Caco-2 (cell line): ENCODE data around the gene SLC35E1. TPM values are rescaled to one million over a fixed set of nuclear protein-coding genes. Genes with fewer than 3 reads are reported as not detected.
"Not testable (repeated sequence)": the region's sequence is repeated elsewhere in the genome, so short reads cannot be mapped to it uniquely, and the experiment has no call there.

ENCODE experiments used
- BruUV-seq: library from RNA; stranded (reverse); fragments of 400-500 nt; replicated peaks from 2 replicates; lab custom pipeline; 2021; lab: Mats Ljungman, UMichigan
- CTCF ChIA-PET: fragments of 300-600 bp; sonication (Branson Sonifier 250); formaldehyde crosslinking; loops from one replicate; lab custom pipeline; 2022; ENCODE audit warnings: antibody characterized with exemption; lab: Charles Lee
- POLR2A ChIA-PET: fragments of 300-600 bp; sonication (Branson Sonifier 250); formaldehyde crosslinking; loops from one replicate; lab custom pipeline; 2022; ENCODE audit warnings: antibody characterized with exemption; lab: Charles Lee
- DNase-seq, 2 experiments: peaks; one replicate each; pipeline versions ENCODE4 v3.0.0 to v3.0.0-alpha.2; 2020 to 2022
- H3K27me3 ChIP-seq: replicated peaks from 2 replicates; pipeline ENCODE4 v1.6.0; 2011; ENCODE audit warnings: low read length; ENCODE audit not compliant: control insufficient read depth, insufficient read depth
- H3K36me3 ChIP-seq: 2 replicates; pipeline ENCODE4 v1.5.1; 2011; ENCODE audit warnings: low read length; ENCODE audit not compliant: control insufficient read depth, insufficient read depth
- H3K4me1 ChIP-seq: fragments of 250-450 bp; sonication (Bioruptor Pico); 2 replicates; pipeline ENCODE4 v1.5.1; 2020; ENCODE audit warnings: mild to moderate bottlenecking
- H3K4me3 ChIP-seq: 2 replicates; pipeline ENCODE4 v1.5.1; 2011; ENCODE audit warnings: low read depth, mild to moderate bottlenecking, control low read depth, low read length
- H3K9me3 ChIP-seq: fragments of 250-450 bp; sonication (Bioruptor Pico); 2 replicates; pipeline ENCODE4 v1.5.1; 2020; ENCODE audit warnings: mild to moderate bottlenecking, moderate library complexity
- H3K27ac Mint-ChIP-seq: one replicate; pipeline ENCODE4 v1.8.0; 2022; ENCODE audit warnings: mixed read lengths; ENCODE audit not compliant: unreplicated experiment
- H3K27me3 Mint-ChIP-seq: one replicate; pipeline ENCODE4 v1.8.0; 2022; ENCODE audit warnings: mixed read lengths; ENCODE audit not compliant: insufficient read depth, unreplicated experiment
- H3K36me3 Mint-ChIP-seq: one replicate; pipeline ENCODE4 v1.8.0; 2022; ENCODE audit warnings: mild to moderate bottlenecking, mixed read lengths; ENCODE audit not compliant: insufficient read depth, unreplicated experiment
- H3K4me1 Mint-ChIP-seq: one replicate; pipeline ENCODE4 v1.8.0; 2022; ENCODE audit warnings: low read depth, mixed read lengths; ENCODE audit not compliant: unreplicated experiment
- H3K4me3 Mint-ChIP-seq: one replicate; pipeline ENCODE4 v1.8.0; 2022; ENCODE audit warnings: mild to moderate bottlenecking, moderate library complexity, mixed read lengths; ENCODE audit not compliant: unreplicated experiment
- H3K9me3 Mint-ChIP-seq: one replicate; pipeline ENCODE4 v1.8.0; 2022; ENCODE audit warnings: mixed read lengths; ENCODE audit not compliant: unreplicated experiment
- intact Hi-C: fragments of 100-400 bp; cut with micrococcal nuclease; formaldehyde crosslinking; loops from one replicate; pipeline ENCODE4 v1.10.0; 2022; ENCODE audit not compliant: unreplicated experiment
- total RNA-seq: library from RNA; stranded (reverse); gene quantifications from 2 replicates; pipeline ENCODE4 v1.2.3, GENCODE V29; 2022
- TF ChIP-seq, protein P1 (sequence below), 2 experiments: fragments of 200-600 bp in 1 of 2; IDR thresholded peaks; 1 replicate in 1 of 2; 2 replicates in 1 of 2; pipeline versions ENCODE4 v1.5.1 to v1.8.0; 2011 to 2022; ENCODE audit warnings: antibody characterized with exemption in 1 of 2, control low read depth in 1 of 2, inconsistent platforms in 1 of 2, low read depth in 1 of 2, low read length in 1 of 2, mild to moderate bottlenecking in 1 of 2, moderate library complexity in 1 of 2; ENCODE audit not compliant: insufficient read depth in 1 of 2, severe bottlenecking in 1 of 2, unreplicated experiment in 1 of 2

The SLC35E1 gene
- total RNA-seq, 1 experiment from 2014 or later: 37.9 TPM

DNA sequence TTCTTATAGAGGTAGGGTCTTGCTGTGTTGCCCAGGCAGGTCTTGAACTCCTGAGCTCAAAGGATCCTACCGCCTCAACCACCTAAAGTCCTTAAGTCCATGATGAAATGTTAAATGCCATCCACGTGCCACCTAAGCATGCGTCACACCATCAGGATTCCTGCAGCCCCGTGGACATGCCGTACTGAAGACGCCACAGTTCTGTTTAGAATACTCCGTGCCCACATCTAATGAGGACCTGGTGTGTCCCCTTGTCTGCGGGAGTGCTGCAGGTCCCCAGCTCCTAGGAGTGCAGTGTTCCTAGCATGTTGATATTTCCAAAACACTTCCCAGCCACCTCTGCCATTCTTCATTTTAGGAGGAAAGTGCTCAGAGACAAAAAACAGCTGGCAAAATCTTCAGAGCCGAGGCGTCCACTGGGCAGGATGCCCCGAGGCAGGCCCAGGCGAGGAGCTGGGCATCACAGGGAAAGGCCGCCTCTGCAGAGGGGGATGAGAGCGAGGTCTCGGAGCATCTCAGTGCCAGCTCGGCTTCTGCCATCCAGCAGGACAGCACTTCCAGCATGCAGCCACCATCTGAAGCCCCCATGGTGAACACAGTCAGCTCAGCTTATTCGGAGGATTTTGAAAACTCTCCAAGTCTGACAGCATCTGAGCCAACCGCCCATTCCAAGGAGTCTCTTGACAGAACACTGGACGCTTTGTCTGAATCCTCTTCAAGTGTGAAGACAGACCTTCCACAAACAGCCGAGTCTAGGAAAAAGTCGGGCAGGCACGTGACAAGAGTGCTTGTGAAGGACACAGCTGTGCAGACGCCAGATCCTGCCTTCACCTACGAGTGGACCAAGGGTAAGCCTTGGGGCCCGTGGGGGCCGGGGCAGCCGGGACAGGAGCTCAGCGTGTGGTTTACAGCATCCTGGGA lies 62.8 kb downstream of the SLC35E1 start:
- TF ChIP-seq, protein P1, sequence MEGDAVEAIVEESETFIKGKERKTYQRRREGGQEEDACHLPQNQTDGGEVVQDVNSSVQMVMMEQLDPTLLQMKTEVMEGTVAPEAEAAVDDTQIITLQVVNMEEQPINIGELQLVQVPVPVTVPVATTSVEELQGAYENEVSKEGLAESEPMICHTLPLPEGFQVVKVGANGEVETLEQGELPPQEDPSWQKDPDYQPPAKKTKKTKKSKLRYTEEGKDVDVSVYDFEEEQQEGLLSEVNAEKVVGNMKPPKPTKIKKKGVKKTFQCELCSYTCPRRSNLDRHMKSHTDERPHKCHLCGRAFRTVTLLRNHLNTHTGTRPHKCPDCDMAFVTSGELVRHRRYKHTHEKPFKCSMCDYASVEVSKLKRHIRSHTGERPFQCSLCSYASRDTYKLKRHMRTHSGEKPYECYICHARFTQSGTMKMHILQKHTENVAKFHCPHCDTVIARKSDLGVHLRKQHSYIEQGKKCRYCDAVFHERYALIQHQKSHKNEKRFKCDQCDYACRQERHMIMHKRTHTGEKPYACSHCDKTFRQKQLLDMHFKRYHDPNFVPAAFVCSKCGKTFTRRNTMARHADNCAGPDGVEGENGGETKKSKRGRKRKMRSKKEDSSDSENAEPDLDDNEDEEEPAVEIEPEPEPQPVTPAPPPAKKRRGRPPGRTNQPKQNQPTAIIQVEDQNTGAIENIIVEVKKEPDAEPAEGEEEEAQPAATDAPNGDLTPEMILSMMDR (IDR thresholded peaks at IDR 0.05; ENCODE audit: insufficient read depth in 1 of 2, low read depth in 1 of 2, low read length in 1 of 2, severe bottlenecking in 1 of 2, unreplicated experiment in 1 of 2): no peak

DNA sequence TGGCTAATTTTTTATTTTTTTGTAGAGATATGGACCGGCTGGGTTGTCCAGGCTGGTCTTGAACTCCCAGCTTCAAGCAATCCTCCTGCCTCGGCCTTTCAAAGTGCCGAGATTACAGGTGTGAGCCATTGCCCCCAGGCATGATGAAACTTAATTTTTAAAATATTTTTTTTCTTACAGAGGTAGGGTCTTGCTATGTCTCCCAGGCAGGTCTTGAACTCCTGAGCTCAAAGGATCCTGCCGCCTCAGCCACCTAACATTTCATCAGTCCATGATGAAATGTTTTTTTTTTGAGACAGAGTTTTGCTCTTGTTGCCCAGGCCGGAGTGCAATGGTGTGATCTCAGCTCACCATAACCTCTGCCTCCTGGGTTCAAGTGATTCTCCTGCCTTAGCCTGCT lies 63.7 kb downstream of the SLC35E1 start:
- no peak overlapping the region for H3K4me3 Mint-ChIP-seq
- Histone ChIP-seq H3K4me3 (no peak overlapping the region), H3K36me3 (no peaks in the 10 kb centered on the region), H3K4me1 (no peaks in the 10 kb centered on the region), H3K9me3 (no peaks in the 10 kb centered on the region), H3K27me3 (no peaks in the 10 kb centered on the region)
- TF ChIP-seq, protein P1 (IDR thresholded peaks at IDR 0.05; ENCODE audit: insufficient read depth in 1 of 2, low read depth in 1 of 2, low read length in 1 of 2, severe bottlenecking in 1 of 2, unreplicated experiment in 1 of 2): no peak
- H3K9me3 Mint-ChIP-seq: no peaks in the 10 kb centered on the region
- POLR2A ChIA-PET: no interaction called here
- H3K27me3 Mint-ChIP-seq: no peaks in the 10 kb centered on the region
- CTCF ChIA-PET: no interaction called here
- no peak for DNase-seq
- no peaks in the 10 kb centered on the region for H3K4me1 Mint-ChIP-seq
- intact Hi-C loops: no loop called here
- peaks cover 22% of the 10 kb centered on the region for H3K36me3 Mint-ChIP-seq
- no peak overlapping the region for H3K27ac Mint-ChIP-seq
- no TSS peak for BruUV-seq

More for the DNA sequence above, 62.8 kb downstream of the SLC35E1 start:
- Mint-ChIP-seq H3K27me3 (no peaks in the 10 kb centered on the region), H3K36me3 (peaks cover 22% of the 10 kb centered on the region), H3K4me1 (no peaks in the 10 kb centered on the region), H3K27ac (no peak overlapping the region), H3K4me3 (no peak overlapping the region), H3K9me3 (no peaks in the 10 kb centered on the region)
- intact Hi-C loops: no loop called here
- ChIA-PET POLR2A (no interaction called here), CTCF (no interaction called here)
- Histone ChIP-seq H3K36me3 (no peaks in the 10 kb centered on the region), H3K4me1 (no peaks in the 10 kb centered on the region), H3K27me3 (no peaks in the 10 kb centered on the region), H3K9me3 (no peaks in the 10 kb centered on the region), H3K4me3 (no peak overlapping the region)
- no peak for DNase-seq
- BruUV-seq: no TSS peak

DNA sequence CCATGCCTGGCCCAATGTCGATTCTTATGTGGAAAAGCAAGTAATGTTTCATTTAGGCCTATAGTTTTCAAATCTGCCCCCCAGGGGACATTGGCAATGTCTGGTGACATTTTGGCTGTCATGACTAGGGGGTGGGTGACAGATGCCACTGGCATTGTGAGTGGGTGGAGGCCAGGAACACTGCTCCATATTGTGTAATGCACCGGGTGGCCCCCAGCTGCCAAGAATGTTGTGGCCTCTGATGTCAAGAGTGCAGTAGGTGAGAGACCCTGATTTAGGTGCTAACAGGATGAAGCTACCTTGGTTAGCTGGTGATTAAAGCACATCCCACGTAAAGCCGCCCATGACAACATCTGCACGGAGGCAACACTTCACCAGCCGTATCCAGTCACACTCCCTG lies 65.3 kb downstream of the SLC35E1 start:
- Mint-ChIP-seq H3K27me3 (no peaks in the 10 kb centered on the region), H3K4me3 (no peak overlapping the region)
- CTCF ChIA-PET: interaction anchor here (0.6 kb wide), 1 partner anchor 56 kb away, joined by 6 read pairs; no protein-coding TSS in a partner anchor

DNA sequence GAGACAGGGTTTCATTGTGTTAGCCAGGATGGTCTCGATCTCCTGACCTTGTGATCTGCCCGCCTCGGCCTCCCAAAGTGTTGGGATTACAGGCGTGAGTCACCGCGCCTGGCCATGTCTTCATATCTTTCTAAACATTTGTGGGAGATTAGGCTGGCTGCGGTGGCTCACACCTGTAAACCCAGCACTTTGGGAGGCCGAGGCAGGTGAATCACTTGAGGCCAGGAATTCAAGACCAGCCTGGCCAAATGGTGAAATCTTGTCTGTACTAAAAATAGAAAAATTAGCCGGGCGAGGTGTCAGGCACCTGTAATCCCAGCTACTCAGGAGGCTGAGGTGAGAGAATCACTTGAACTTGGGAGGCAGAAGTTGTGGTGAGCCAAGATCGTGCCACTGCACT lies 66.1 kb downstream of the SLC35E1 start:
- H3K27me3 Mint-ChIP-seq, H3K27me3 ChIP-seq, H3K9me3 ChIP-seq, H3K9me3 Mint-ChIP-seq, H3K27ac Mint-ChIP-seq, intact Hi-C loops, H3K4me3 ChIP-seq, POLR2A ChIA-PET, H3K4me1 Mint-ChIP-seq, DNase-seq, H3K4me1 ChIP-seq, H3K36me3 ChIP-seq, BruUV-seq, CTCF ChIA-PET, H3K4me3 Mint-ChIP-seq: not testable (repeated sequence)
- peaks cover 22% of the 10 kb centered on the region for H3K36me3 Mint-ChIP-seq

More for the DNA sequence above, 65.3 kb downstream of the SLC35E1 start:
- H3K4me3 ChIP-seq: no peak overlapping the region
- H3K4me1 ChIP-seq: no peaks in the 10 kb centered on the region
- POLR2A ChIA-PET: no interaction called here
- no peaks in the 10 kb centered on the region for H3K9me3 ChIP-seq
- BruUV-seq: no TSS peak
- TF ChIP-seq, protein P1 (IDR thresholded peaks at IDR 0.05; ENCODE audit: insufficient read depth in 1 of 2, low read depth in 1 of 2, low read length in 1 of 2, severe bottlenecking in 1 of 2, unreplicated experiment in 1 of 2): no peak
- no peaks in the 10 kb centered on the region for H3K27me3 ChIP-seq
- intact Hi-C loops: no loop called here
- Mint-ChIP-seq H3K9me3 (no peaks in the 10 kb centered on the region), H3K36me3 (peaks cover 22% of the 10 kb centered on the region), H3K4me1 (no peaks in the 10 kb centered on the region), H3K27ac (no peak overlapping the region)
- H3K36me3 ChIP-seq: no peaks in the 10 kb centered on the region
- no peak for DNase-seq
